ENCODE data around the gene LRRC17. TPM values are rescaled to one million over a fixed set of nuclear protein-coding genes. Genes with fewer than 3 reads are reported as not detected.

The LRRC17 gene
- total RNA-seq, 4 donors from 2014 or later, result 3.0 to 4.1 (median 3.2) TPM

- no peaks in the 10 kb centered on the region for H3K9me3 ChIP-seq
- no peak overlapping the region for H3K27ac ChIP-seq
- H3K4me3 ChIP-seq (replicated peaks in 1 of 3), result no peak overlapping the region
- no peak for TF ChIP-seq CTCF (IDR thresholded peaks at IDR 0.05)
- TF ChIP-seq POLR2A (IDR thresholded peaks at IDR 0.05), result no peak
- H3K27me3 ChIP-seq, result no peaks in the 10 kb centered on the region
- intact Hi-C loops (cut with DNase I), result no loop called here
- no peaks in the 10 kb centered on the region for H3K4me1 ChIP-seq
- WGBS, 2 donors, result 87 to 92% methylated on average over 4 of the region's 4 CpGs
- no peak for DNase-seq
- H3K36me3 ChIP-seq, result no peaks in the 10 kb centered on the region
Measured at GRCh38 chr7:102873470-102874165, 39.2 kb upstream of the LRRC17 start.

GRCh38 chr7:102874166-102874829 lies 38.5 kb upstream of the LRRC17 start:
- H3K27ac ChIP-seq, result no peak overlapping the region
- DNase-seq, result no peak
- intact Hi-C loops (cut with DNase I), result no loop called here
- H3K4me1 ChIP-seq, result no peaks in the 10 kb centered on the region
- H3K4me3 ChIP-seq (replicated peaks in 1 of 3), result no peak overlapping the region
- no peaks in the 10 kb centered on the region for H3K27me3 ChIP-seq
- no peaks in the 10 kb centered on the region for H3K9me3 ChIP-seq
- 91 to 93% methylated on average over 5 of the region's 5 CpGs for WGBS, 2 donors
- no peaks in the 10 kb centered on the region for H3K36me3 ChIP-seq
- TF ChIP-seq CTCF (IDR thresholded peaks at IDR 0.05) (no peak), POLR2A (IDR thresholded peaks at IDR 0.05) (no peak)

GRCh38 chr7:102874966-102875365 lies 37.8 kb upstream of the LRRC17 start:
- Histone ChIP-seq H3K27me3 (no peaks in the 10 kb centered on the region), H3K27ac (no peak overlapping the region), H3K4me1 (no peaks in the 10 kb centered on the region), H3K9me3 (no peaks in the 10 kb centered on the region), H3K36me3 (no peaks in the 10 kb centered on the region), H3K4me3 (replicated peaks in 1 of 3) (no peak overlapping the region)
- intact Hi-C loops (cut with DNase I), result no loop called here
- TF ChIP-seq CTCF (IDR thresholded peaks at IDR 0.05) (no peak), POLR2A (IDR thresholded peaks at IDR 0.05) (no peak)
- DNase-seq, result no peak
- 91 to 92% methylated on average over 1 of the region's 1 CpG for WGBS, 2 donors

GRCh38 chr7:102875700-102876295 lies 37.0 kb upstream of the LRRC17 start:
- 95 to 96% methylated on average over 3 of the region's 3 CpGs for WGBS, 2 donors

More at GRCh38 chr7:102875700-102876295, 37.0 kb upstream of the LRRC17 start:
- Histone ChIP-seq H3K4me3 (replicated peaks in 1 of 3) (no peak overlapping the region), H3K4me1 (no peaks in the 10 kb centered on the region), H3K27ac (no peak overlapping the region), H3K9me3 (no peaks in the 10 kb centered on the region), H3K27me3 (no peaks in the 10 kb centered on the region), H3K36me3 (no peaks in the 10 kb centered on the region)
- DNase-seq, result no peak
- intact Hi-C loops (cut with DNase I), result no loop called here
- TF ChIP-seq POLR2A (IDR thresholded peaks at IDR 0.05), result no peak
- TF ChIP-seq CTCF (IDR thresholded peaks at IDR 0.05), result no peak
